SJCRH30 (cell line): ENCODE data around the gene NDUFS6. TPM values are rescaled to one million over a fixed set of nuclear protein-coding genes. Genes with fewer than 3 reads are reported as not detected.

Experiments
- DNase-seq, 2 experiments: peaks; one replicate each; pipeline ENCODE4 v3.0.0-alpha.2; 2015 to 2020
- H3K27ac ChIP-seq: fragments of 250-450 bp; sonication (Bioruptor Pico); 2 replicates; pipeline ENCODE4 v1.5.1; 2020; ENCODE audit warnings: mild to moderate bottlenecking, moderate library complexity
- H3K27me3 ChIP-seq: fragments of 250-450 bp; sonication (Bioruptor Pico); 2 replicates; pipeline ENCODE4 v1.5.1; 2020; ENCODE audit warnings: mild to moderate bottlenecking, moderate library complexity
- H3K36me3 ChIP-seq: fragments of 250-450 bp; sonication (Bioruptor Pico); 2 replicates; pipeline ENCODE4 v1.5.1; 2020; ENCODE audit warnings: mild to moderate bottlenecking, moderate library complexity
- H3K4me1 ChIP-seq: fragments of 250-450 bp; sonication (Bioruptor Pico); 2 replicates; pipeline ENCODE4 v1.5.1; 2020; ENCODE audit warnings: mild to moderate bottlenecking, moderate library complexity
- H3K4me3 ChIP-seq: fragments of 250-450 bp; sonication (Bioruptor Pico); 2 replicates; pipeline ENCODE4 v1.5.1; 2020; ENCODE audit warnings: mild to moderate bottlenecking, moderate library complexity
- H3K9me3 ChIP-seq: fragments of 250-450 bp; sonication (Bioruptor Pico); replicated peaks from 2 replicates; pipeline ENCODE4 v1.5.1; 2020; ENCODE audit warnings: mild to moderate bottlenecking, moderate library complexity
- total RNA-seq: library from RNA; depleted of rRNA; stranded (reverse); fragments of >200 nt; shearing (Covaris generic); gene quantifications from 2 replicates; pipeline ENCODE4 v1.2.3, GENCODE V29; 2014

Gene NDUFS6
- total RNA-seq, 1 experiment from 2014 or later = 50.9 TPM

- H3K27ac ChIP-seq = no peak overlapping the region
- H3K4me1 ChIP-seq = no peaks in the 10 kb centered on the region
- H3K27me3 ChIP-seq = no peaks in the 10 kb centered on the region
- H3K4me3 ChIP-seq = no peak overlapping the region
- no peak for DNase-seq
- no peaks in the 10 kb centered on the region for H3K36me3 ChIP-seq
- H3K9me3 ChIP-seq = no peaks in the 10 kb centered on the region
These were observed 38.9 kb upstream of the NDUFS6 start for GRCh38 chr5:1762121-1762882.

- Histone ChIP-seq H3K27me3 (no peaks in the 10 kb centered on the region), H3K36me3 (no peaks in the 10 kb centered on the region), H3K9me3 (no peaks in the 10 kb centered on the region), H3K27ac (no peak overlapping the region), H3K4me1 (no peaks in the 10 kb centered on the region), H3K4me3 (no peak overlapping the region)
- no peak for DNase-seq
These were observed 38.2 kb upstream of the NDUFS6 start for GRCh38 chr5:1762883-1763547.

- no peaks in the 10 kb centered on the region for H3K4me1 ChIP-seq
These were observed 37.7 kb upstream of the NDUFS6 start for GRCh38 chr5:1763548-1763911.

GRCh38 chr5:1763960-1764605 lies 37.1 kb upstream of the NDUFS6 start:
- Histone ChIP-seq H3K27ac (no peak overlapping the region), H3K4me3 (no peak overlapping the region), H3K4me1 (no peaks in the 10 kb centered on the region), H3K9me3 (no peaks in the 10 kb centered on the region), H3K27me3 (no peaks in the 10 kb centered on the region), H3K36me3 (no peaks in the 10 kb centered on the region)
- DNase-seq = no peak

More at GRCh38 chr5:1763548-1763911, 37.7 kb upstream of the NDUFS6 start:
- DNase-seq = peak; percentile 16 to 31
- no peaks in the 10 kb centered on the region for H3K36me3 ChIP-seq
- no peak overlapping the region for H3K27ac ChIP-seq
- H3K27me3 ChIP-seq = no peaks in the 10 kb centered on the region
- H3K4me3 ChIP-seq = no peak overlapping the region
- no peaks in the 10 kb centered on the region for H3K9me3 ChIP-seq

- Histone ChIP-seq H3K27ac (no peak overlapping the region), H3K9me3 (no peaks in the 10 kb centered on the region), H3K36me3 (no peaks in the 10 kb centered on the region), H3K4me3 (no peak overlapping the region), H3K4me1 (no peaks in the 10 kb centered on the region), H3K27me3 (no peaks in the 10 kb centered on the region)
- DNase-seq = no peak
These were observed 36.6 kb upstream of the NDUFS6 start for GRCh38 chr5:1764606-1764960.

GRCh38 chr5:1765141-1765879 lies 35.9 kb upstream of the NDUFS6 start:
- H3K27ac ChIP-seq = no peak overlapping the region
- no peak for DNase-seq
- no peaks in the 10 kb centered on the region for H3K27me3 ChIP-seq
- H3K4me3 ChIP-seq = no peak overlapping the region
- H3K9me3 ChIP-seq = no peaks in the 10 kb centered on the region
- H3K4me1 ChIP-seq = no peaks in the 10 kb centered on the region
- no peaks in the 10 kb centered on the region for H3K36me3 ChIP-seq

- Histone ChIP-seq H3K27me3 (no peaks in the 10 kb centered on the region), H3K36me3 (no peaks in the 10 kb centered on the region), H3K4me1 (no peaks in the 10 kb centered on the region), H3K4me3 (no peak overlapping the region), H3K9me3 (no peaks in the 10 kb centered on the region), H3K27ac (no peak overlapping the region)
- DNase-seq = no peak
These were observed 35.3 kb upstream of the NDUFS6 start for GRCh38 chr5:1765880-1766235.

GRCh38 chr5:1767524-1768282 lies 33.5 kb upstream of the NDUFS6 start:
- Histone ChIP-seq H3K4me1 (no peaks in the 10 kb centered on the region), H3K9me3 (no peaks in the 10 kb centered on the region), H3K4me3 (no peak overlapping the region), H3K27me3 (no peaks in the 10 kb centered on the region), H3K27ac (no peak overlapping the region), H3K36me3 (no peaks in the 10 kb centered on the region)
- no peak for DNase-seq

GRCh38 chr5:1768283-1769000 lies 32.8 kb upstream of the NDUFS6 start:
- no peaks in the 10 kb centered on the region for H3K9me3 ChIP-seq
- no peak overlapping the region for H3K4me3 ChIP-seq
- no peak overlapping the region for H3K27ac ChIP-seq
- H3K36me3 ChIP-seq = no peaks in the 10 kb centered on the region
- no peak for DNase-seq
- no peaks in the 10 kb centered on the region for H3K4me1 ChIP-seq
- no peaks in the 10 kb centered on the region for H3K27me3 ChIP-seq

- Histone ChIP-seq H3K36me3 (no peaks in the 10 kb centered on the region), H3K27ac (no peak overlapping the region), H3K9me3 (no peaks in the 10 kb centered on the region), H3K27me3 (no peaks in the 10 kb centered on the region), H3K4me3 (no peak overlapping the region), H3K4me1 (no peaks in the 10 kb centered on the region)
- no peak for DNase-seq
These were observed 32.1 kb upstream of the NDUFS6 start for GRCh38 chr5:1769017-1769640.

GRCh38 chr5:1769752-1770442 lies 31.3 kb upstream of the NDUFS6 start:
- no peaks in the 10 kb centered on the region for H3K4me1 ChIP-seq
- H3K36me3 ChIP-seq = no peaks in the 10 kb centered on the region
- H3K4me3 ChIP-seq = no peak overlapping the region
- no peak for DNase-seq
- H3K9me3 ChIP-seq = no peaks in the 10 kb centered on the region
- no peaks in the 10 kb centered on the region for H3K27me3 ChIP-seq
- H3K27ac ChIP-seq = no peak overlapping the region

GRCh38 chr5:1770443-1770802 lies 30.8 kb upstream of the NDUFS6 start:
- H3K9me3 ChIP-seq = no peaks in the 10 kb centered on the region
- DNase-seq = no peak
- H3K36me3 ChIP-seq = no peaks in the 10 kb centered on the region
- no peak overlapping the region for H3K4me3 ChIP-seq
- no peaks in the 10 kb centered on the region for H3K27me3 ChIP-seq
- H3K27ac ChIP-seq = no peak overlapping the region
- H3K4me1 ChIP-seq = no peaks in the 10 kb centered on the region
